ENCODE results near the gene KLKB1. TPM values are rescaled to one million over a fixed set of nuclear protein-coding genes. Genes with fewer than 3 reads are reported as not detected.
A peak's percentile ranks its signal among the peaks of the same experiment; 100 is the strongest.

The KLKB1 gene
- total RNA-seq, 1 donor = not detected

DNA sequence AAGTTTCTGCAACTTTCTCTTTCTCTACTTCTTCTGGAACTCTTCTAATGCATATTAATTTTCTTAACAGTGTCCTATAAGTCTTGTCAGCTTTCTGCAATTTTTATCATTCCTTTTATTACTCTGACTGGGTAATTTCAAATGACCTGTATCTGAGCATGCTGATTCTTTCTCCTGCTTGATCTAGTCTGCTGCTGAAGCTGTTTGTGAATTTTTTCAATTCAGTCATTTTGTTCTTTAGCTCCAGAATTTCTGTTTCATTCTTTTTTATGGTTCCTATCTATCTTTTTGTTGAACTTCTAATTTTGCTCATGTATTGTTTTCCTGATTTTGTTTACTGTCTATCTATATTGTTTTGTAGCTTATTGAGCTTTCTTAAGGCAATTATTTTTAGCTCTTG is 1.5 kb upstream of the KLKB1 start:
- no peak overlapping the region for H3K4me3 ChIP-seq (ENCODE audit: low read depth, low read length)
- TF ChIP-seq, protein P1, sequence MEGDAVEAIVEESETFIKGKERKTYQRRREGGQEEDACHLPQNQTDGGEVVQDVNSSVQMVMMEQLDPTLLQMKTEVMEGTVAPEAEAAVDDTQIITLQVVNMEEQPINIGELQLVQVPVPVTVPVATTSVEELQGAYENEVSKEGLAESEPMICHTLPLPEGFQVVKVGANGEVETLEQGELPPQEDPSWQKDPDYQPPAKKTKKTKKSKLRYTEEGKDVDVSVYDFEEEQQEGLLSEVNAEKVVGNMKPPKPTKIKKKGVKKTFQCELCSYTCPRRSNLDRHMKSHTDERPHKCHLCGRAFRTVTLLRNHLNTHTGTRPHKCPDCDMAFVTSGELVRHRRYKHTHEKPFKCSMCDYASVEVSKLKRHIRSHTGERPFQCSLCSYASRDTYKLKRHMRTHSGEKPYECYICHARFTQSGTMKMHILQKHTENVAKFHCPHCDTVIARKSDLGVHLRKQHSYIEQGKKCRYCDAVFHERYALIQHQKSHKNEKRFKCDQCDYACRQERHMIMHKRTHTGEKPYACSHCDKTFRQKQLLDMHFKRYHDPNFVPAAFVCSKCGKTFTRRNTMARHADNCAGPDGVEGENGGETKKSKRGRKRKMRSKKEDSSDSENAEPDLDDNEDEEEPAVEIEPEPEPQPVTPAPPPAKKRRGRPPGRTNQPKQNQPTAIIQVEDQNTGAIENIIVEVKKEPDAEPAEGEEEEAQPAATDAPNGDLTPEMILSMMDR (IDR thresholded peaks at IDR 0.05; ENCODE audit: insufficient read depth, low read depth, low read length) = no peak
- no peak for DNase-seq (ENCODE audit: low read depth)

DNA sequence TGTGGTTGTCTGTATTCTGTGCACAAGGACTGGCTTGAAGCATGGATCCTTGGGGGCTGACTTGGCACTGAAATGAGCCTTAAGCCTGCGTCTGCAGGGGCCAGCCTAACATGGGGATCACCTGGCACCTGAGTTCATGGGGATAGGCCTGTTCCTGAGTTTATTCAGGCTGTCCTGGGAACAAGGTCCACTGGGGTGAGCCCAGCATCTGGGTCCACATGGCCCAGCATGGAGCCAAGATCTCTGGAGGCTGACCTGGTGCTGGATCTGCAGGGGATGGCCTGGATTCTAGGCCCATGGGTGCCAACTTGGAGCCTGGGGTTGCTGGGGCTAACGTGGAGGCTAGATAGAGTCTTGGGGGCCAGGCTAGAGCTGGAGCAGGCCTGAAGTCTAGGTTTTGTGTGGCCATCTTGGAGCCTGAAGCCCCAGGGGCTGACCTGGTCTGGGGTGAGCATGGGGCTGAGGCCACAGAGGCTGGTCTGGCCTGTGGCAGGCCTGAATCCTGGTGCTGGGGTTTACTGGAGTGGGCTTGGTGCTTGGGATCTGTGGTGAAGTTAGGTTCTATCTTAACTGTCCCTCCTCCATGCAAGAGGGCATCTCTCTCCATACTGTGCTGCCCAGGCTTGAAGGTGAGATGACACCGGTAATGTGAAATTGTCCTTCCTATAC is 652 bp upstream of the KLKB1 start:
- TF ChIP-seq, protein P1 (IDR thresholded peaks at IDR 0.05; ENCODE audit: insufficient read depth, low read depth, low read length) = no peak
- H3K4me3 ChIP-seq (ENCODE audit: low read depth, low read length) = no peak overlapping the region
- no peak for DNase-seq (ENCODE audit: low read depth)

DNA sequence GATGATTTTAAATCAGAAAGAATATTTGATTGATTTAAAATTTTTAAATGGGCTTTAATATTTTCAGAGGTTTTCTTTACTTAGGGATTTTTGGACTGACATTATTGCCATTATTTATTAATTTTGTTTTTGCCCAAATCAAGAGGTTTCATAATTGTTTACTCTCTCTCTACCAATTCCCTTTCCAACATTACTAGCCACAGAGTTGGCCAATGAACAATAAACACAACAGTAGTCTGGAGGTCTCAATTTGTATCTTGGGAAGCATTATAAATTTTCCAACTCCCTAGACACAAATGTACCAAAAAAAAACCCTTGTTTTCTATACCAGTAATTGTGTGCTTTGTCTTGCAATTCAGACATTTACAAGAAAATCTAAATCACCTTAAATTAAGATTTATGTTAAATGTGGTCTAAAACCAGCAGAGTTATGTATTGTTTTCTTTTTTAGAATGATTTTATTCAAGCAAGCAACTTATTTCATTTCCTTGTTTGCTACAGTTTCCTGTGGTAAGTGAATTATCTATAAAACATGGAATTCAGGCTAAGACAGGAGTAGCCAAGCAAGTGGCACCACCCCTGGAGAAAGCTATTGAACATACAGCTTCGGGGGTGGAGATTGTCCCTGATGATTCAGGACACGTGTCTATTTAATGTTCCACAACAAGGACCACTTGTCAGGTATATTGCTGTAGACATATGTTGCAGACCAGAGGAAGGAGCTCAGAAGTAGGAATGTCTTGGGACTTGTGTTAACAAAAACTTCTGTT is 622 bp downstream of the KLKB1 start:
- TF ChIP-seq, protein P1 (IDR thresholded peaks at IDR 0.05; ENCODE audit: insufficient read depth, low read depth, low read length) = no peak
- no peak for DNase-seq (ENCODE audit: low read depth)
- no peak overlapping the region for H3K4me3 ChIP-seq (ENCODE audit: low read depth, low read length)

DNA sequence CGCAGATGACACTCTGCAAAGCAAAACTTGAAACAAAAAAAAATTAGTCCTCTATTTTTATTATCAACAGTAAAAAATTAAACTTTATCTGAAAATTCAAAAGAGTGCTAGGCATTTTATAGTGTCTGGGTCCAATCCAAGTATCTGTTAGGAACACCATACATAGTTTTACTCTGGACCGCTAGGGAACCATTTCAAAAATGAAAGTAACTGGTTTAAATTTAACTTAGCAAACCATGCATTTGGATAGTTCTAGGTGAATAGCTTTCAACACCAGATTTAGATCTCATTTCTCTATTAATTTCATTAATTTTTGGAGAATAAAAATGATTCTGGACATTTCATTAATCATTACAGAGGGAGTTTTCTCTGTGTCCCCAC is 1.2 kb downstream of the KLKB1 start:
- TF ChIP-seq, protein P1 (IDR thresholded peaks at IDR 0.05; ENCODE audit: insufficient read depth, low read depth, low read length) = no peak
- H3K4me3 ChIP-seq (ENCODE audit: low read depth, low read length) = no peak overlapping the region
- DNase-seq (ENCODE audit: low read depth) = peak; percentile 29

DNA sequence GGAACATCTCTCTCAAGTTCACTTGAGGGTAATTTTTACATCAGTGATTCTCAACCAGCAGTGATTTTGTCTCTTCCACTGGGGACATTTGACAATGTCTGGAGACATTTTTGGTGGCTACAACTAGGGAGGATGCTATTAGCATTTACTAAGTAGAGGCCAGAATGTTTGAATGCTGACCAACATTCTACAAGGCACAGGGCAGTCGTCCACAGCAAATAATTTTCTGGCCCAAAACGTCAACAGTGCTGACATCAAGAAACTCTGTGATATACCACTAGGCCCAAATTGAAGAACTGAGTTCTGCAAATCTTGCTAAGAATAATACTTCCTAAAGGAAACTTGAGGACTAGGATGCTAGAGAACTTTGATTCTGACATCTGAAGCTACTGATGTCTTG is 7.1 kb downstream of the KLKB1 start:
- no peak overlapping the region for H3K4me3 ChIP-seq (ENCODE audit: low read depth, low read length)
- no peak for DNase-seq (ENCODE audit: low read depth)
- TF ChIP-seq, protein P1 (IDR thresholded peaks at IDR 0.05; ENCODE audit: insufficient read depth, low read depth, low read length) = no peak

DNA sequence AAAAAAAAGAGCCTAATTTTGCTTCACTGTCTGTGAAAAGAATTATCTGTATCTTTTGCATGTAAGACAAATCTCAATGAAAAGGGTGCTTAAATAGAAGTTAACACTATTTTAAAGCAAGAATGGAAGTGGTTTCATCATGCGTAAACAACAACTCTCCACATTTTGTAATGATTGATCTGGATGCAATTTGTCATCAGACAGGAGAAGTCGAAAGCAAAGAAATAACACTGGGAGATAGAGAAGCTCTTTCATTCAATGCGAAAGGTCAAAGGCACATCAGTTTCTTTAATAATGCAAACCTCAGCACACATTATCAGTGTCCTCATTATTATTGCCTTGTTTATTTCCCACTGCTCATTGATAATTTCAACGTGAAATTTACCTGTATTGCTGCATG is 8.8 kb downstream of the KLKB1 start:
- no peak for DNase-seq (ENCODE audit: low read depth)
- TF ChIP-seq, protein P1 (IDR thresholded peaks at IDR 0.05; ENCODE audit: insufficient read depth, low read depth, low read length) = no peak
- H3K4me3 ChIP-seq (ENCODE audit: low read depth, low read length) = no peak overlapping the region

Data from fibroblast of villous mesenchyme (primary cell).